ENCODE data around the gene FGF3.
"Not testable (repeated sequence)": the region's sequence is repeated elsewhere in the genome, so short reads cannot be mapped to it uniquely, and the experiment has no call there.

The FGF3 gene

GRCh38 chr11:69801513-69802335 lies 17.5 kb downstream of the FGF3 start:
- peak; percentile 36 for DNase-seq

DNA sequence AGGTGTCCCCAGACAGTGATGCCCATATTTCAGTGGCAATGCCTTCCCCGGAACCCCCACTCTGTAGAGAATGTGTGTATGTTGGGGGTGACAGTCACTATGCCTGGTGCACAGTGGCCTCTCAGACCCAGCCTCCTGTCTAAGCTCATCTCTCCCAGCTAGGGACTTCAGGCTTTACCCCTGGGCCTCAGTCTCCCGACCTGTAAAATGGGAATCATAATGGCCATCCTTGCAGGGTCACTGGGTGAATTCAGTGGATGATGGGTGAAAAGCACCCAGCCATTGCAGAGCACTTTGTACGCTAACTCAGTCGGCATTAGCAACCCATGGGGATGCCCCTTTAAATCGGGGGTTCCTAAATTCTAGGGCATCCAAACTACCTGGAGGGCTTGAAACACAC lies 18.9 kb downstream of the FGF3 start:
- DNase-seq, result no peak

GRCh38 chr11:69799582-69799981 lies 19.6 kb downstream of the FGF3 start:
- peak; percentile 6 for DNase-seq

- no peak for DNase-seq
These were observed 20.1 kb downstream of the FGF3 start for GRCh38 chr11:69799097-69799496.

DNA sequence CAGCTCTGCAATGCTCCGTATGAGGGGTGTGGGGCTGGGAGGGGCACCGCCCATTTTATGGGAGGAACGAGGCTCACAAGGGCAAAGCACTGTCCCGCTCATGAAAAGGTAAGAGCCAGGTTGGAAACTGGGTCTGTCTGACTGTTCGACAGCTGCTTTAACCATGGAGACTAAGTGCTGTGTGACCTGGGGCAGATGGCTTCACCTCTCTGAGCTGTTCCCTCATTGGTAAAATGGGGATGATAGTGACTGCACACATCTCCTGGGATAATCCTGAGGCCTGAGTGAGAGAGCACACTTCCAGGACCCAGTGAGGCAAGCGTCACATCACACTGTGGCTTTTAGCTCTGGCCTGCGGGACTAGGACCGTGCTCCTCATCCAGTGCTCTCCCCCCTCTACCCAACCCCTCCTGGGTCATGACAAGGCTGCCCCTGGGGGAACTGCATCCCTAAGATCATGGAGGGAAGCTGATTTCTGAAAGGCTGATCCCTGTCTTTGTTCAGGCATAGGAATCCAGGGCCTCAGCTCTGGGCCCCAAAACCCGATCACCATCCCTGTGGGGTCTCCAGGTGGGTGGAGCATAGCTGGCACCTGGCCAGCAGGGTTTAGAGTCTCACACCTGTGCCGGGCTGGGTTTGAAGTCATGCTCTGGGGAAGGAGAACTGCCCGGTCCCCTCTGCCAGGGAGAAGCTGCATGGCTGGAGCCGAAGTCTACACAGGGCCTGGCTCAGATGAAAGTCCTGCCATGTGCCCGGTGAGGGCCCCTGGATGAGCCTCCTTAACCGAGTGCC lies 21.3 kb downstream of the FGF3 start:
- no peak for DNase-seq

DNA sequence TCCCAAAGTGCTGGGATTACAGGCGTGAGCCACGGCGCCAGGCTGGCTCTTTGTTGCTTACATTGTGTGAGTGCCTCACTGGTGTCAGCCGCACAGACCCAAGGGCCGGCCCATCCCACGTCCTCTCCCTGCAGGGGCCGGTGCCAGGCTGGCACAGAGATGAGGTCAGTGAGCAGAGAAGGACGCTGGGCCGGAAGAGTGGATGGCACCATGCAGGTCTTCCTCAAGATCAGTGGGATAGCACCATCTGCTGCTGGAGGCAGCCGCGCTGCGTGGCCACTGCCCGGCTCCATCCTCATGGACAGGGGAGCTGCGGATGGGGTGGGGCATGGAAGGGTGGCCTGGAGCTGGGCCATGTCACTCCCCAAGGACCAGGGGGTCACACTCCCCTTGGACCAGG lies 22.1 kb downstream of the FGF3 start:
- no peak for DNase-seq

DNA sequence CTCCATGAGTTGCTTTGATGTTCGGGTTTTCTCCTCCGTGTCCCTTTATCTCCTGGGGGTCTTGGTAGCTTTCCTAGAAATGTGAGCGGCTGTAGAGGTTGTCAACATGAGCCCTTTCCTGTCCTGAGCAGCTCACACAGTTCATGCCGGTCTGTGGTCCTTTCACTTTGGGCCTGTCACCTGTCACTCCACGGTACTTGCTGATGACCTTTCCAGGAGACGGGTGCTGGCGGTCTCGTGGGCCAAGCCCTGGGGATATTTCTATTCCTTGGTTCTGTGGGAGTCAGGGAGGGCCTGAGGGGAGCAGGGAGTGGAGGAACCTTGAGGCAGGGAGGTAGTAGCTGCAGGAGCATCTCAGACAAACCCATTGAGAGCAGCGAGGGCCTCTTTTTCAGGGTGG lies 23.2 kb downstream of the FGF3 start:
- no peak for DNase-seq

- no peak for DNase-seq
These were observed 27.7 kb downstream of the FGF3 start for GRCh38 chr11:69791276-69792180.

DNA sequence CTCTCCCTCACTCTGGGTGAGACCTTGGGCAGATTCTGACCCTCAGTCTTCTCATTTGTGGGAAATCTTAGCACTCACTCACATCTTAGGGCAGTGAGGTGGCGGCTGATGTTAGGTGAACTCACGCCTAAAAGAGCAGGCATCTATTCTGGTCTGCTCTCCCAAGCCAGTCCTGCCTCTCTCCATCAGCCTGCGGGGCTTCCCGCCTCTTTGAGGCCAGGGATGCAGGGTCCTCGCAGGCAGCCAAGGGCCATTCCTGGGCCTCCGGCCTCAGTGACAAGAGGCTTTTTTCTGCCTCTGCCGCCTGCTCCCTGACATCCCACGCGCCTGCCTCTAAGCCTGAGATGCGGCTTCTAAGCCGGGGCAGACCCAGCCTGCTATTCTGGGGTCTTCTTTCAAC lies 30.3 kb downstream of the FGF3 start:
- no peak for DNase-seq

DNA sequence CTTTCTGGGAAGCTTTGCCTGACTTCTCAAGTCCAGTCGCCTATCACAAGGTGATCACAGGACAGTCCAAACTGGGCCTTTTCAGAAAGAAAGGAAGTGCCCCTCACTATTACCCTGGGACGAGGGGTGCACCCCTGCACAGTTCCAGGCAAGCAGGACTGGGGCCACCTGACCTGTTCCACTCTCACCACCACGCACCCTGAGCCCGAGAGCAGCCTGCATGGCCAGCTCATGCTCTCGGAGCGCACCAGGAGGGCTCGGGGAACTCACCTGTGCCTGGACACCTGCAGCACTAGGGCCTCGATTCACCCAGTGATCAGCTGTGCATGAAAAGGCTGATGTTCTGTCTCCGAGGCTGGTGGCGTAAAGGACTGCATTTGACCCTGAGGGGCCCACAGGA lies 31.3 kb downstream of the FGF3 start:
- DNase-seq, result no peak

- no peak for DNase-seq
These were observed 31.8 kb downstream of the FGF3 start for GRCh38 chr11:69787457-69787856.

GRCh38 chr11:69781241-69781640 lies 38.0 kb downstream of the FGF3 start:
- DNase-seq, result no peak

DNA sequence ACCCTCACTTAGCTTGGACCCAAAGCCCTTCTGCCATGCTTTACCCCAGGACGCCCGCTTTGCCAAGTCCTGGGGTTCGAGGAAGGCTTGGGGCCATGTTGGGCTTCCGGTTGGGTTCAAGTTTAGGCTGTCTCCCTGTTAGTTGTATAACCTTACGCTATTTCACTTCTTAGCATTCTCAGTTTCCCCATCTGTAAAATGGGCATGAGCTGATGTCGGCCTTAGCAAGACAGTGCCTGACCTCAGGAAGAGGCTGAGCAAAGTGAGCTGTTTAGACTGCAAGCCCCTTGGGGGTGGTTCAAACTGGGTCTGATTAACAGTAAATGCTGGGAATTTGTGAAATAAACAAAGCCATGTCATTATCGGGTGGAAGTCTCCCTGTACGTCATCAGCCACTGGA lies 40.8 kb downstream of the FGF3 start:
- no peak for DNase-seq

DNA sequence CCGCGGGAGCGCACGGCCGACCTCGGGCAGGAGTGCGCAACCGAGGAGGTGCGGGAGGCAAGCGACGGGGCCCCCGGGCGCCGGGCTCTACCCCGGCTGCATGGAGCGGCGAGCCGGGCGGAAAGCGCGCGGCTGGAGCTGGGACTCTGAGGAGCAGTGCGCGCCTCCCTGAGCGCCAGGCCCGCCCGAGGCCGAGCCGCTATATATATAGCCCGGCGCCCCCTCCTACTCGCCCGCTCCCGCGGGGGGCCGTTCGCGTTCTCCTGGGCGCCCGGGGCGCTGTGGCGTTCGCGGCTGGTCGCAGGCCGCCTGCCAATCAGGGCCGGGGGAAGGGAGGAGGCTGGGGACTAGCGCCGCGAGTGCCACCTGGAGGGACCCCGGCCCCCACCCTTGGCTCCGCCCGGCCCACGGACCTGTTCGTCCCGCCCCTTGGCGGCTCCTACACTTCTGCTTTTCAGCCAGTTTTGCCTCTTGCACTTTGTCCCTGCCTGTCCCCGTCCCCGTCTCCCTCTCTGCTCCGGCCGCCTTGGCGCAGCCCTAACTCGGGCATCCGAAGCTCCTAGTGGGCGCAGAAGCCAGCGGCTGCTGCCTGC lies 44.0 kb downstream of the FGF3 start, which contains the start of gene FGF4:
Gene FGF4 (minus strand): TSS at position 179 of the 593 bp plus-strand sequence. CDS start 257 bp downstream, outside the sequence.
- no peak for DNase-seq

GRCh38 chr11:69774354-69775162 lies 44.7 kb downstream of the FGF3 start:
- no peak for DNase-seq

DNA sequence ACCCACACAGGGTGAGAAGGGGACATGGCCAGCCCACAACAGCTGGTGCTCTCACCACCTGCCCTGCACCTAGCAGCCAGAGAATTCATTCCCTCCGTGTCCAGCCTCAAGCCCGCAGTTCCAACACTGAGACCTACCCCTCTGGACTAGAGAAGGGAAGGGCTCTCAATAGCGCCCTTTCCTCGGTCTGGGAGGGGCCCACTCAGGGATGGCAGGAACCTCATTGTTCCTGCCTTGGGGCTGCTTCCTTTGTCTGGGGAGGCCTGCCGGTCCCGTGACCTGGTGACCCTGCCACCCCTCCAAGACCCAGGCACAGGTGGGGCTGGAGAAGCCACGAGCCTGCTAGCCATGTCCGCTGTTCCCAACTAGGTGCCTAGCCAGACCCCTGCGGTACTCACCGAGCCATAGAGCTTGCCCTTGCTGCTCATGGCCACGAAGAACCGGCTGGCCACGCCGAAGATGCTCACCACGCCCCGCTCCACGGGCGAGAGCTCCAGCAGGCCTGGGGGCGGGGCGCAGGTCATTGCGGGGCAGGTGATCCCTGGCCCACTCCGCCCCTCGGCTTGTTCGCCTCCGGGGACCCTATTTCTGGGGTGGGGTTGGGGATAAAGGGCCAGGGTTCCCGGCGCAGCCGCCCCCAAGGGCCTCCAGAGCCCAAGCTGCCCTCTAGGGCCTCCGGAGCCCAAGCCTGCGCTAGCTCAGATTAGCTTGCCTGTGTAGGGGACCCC lies 45.4 kb downstream of the FGF3 start:
- DNase-seq, result no peak

DNA sequence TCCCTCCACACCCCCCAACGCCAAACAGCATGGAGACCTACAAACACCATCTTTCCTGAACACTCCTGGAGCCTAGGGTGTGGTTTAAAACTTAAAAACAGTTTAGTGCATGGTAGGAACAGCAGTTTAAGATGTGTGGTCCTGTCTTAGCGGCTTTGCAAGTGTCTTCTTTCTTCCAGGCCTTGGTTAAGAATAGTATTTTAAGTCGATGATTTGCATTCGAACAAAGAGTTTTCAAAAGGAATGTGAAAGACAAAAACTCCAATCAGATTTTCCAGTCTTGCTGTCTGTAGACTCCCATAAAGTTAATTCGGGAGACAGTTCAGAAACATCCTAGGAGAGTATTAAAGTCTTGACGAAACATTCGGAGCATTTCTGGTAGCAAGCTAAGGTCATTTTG lies 47.8 kb downstream of the FGF3 start:
- no peak for DNase-seq

DNA sequence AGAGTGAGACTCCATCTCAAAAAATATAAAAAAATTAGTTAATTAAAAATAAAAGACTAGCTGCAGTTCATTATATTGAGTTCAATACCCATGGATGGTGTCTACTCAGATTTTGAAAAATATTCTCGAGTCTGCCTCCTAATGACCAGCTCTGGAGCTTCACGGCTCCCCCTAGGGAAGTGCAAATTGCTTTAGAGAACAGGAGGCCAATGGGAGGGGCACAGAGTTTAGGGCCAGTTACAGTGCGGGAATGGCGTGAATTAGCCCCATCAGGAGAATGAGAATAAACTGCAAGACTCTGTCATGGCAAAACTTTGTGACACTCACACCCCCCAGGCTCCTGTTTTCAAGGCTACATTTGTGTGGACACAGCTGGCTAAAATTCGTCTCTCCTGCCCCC lies 48.7 kb downstream of the FGF3 start:
- no peak for DNase-seq

DNA sequence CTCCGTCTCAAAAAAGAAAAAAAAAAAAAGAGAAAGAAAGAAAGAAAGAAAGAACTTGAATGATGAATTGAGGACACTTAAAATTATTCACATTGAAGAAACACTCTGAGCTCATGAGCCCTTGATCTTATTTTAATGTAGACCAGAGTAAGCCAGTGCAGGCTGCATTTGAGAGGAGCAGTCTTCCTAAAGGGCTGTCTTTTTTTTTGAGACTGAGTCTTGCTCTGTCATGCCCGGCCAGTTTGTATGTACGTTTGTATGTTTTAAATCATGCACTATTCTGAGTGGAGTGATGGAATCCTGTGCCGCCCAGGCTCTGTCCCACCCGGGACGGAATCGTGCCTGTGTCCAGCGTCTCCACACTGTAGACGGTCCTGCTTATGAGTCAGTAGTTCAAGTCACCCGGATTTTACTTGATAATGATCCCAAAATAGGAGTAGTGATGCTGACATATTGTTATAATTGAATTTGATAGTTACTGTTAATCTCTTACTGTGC lies 53.7 kb downstream of the FGF3 start:
- no peak for DNase-seq

DNA sequence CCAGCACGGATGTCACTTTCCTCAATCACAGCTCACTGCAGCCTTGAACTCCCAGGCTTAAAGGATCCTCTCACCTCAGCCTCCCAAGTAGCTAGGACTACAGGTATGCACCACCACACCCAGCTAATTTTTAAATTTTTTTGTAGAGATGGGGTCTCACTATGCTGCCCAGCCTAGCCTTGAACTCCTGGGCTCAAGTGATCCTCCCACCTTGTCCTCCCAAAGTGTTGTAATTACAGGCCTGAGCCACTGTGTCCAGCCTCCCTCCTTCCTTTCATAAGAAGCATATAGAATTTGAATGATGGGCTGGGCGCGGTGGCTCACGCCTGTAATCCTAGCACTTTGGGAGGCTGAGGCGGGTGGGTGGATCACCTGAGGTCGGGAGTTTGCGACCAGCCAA lies 54.3 kb downstream of the FGF3 start:
- DNase-seq, result not testable (repeated sequence)

- no peak for DNase-seq
These were observed 58.9 kb downstream of the FGF3 start for GRCh38 chr11:69760319-69760718.

All from NCI-H1105 treated with DMSO at 0.1 percent for 48 hours (cell line).